ENCODE measurements around the gene POGLUT3. TPM values are rescaled to one million over a fixed set of nuclear protein-coding genes. Genes with fewer than 3 reads are reported as not detected.

POGLUT3 gene
- total RNA-seq (2021; fragmentation: NEBNext Ultra II Directional; extraction: Animal tissue kit (Norgen Biotek cat#: 25700)) (14.6 and 17.4 TPM in 2 replicates), polyA plus RNA-seq (2011; rRNA removed) (3.5 and 4.7 TPM in 2 replicates), polyA minus RNA-seq (2011; rRNA and poly(A)+ RNA removed) (7.4 and 16.5 TPM in 2 replicates)
- 6.3 TPM for polyA plus RNA-seq (2011; cell fraction: cytosol; rRNA removed)
- polyA plus RNA-seq (2011; cell fraction: nucleus; rRNA removed) = 5.2 TPM
- polyA plus RNA-seq (2012, experiment 1 of 2) = 7.1 to 11.6 TPM (median 8.5 TPM) in 4 replicates
- polyA plus RNA-seq (2012, experiment 2 of 2) = 0.76 TPM
- 25.2 TPM for polyA plus RNA-seq (2013, experiment 1 of 2)
- 26.7 TPM for polyA plus RNA-seq (2013, experiment 2 of 2)
- polyA minus RNA-seq (2011; cell fraction: cytosol; rRNA and poly(A)+ RNA removed) = 12.2 TPM
- 14.6 TPM for polyA minus RNA-seq (2011; cell fraction: nucleus; rRNA and poly(A)+ RNA removed)
- long read RNA-seq, experiment 1, full-length matches to known transcripts = 3 of 9 reads
- long read RNA-seq, experiment 1, partial matches to known transcripts = 3 of 9 reads
- long read RNA-seq, experiment 1, other reads (novel, unspliced or antisense) = 3 of 9 reads
- long read RNA-seq, experiment 2, partial matches to known transcripts = 0 of 3 reads
- long read RNA-seq, experiment 2, other reads (novel, unspliced or antisense) = 3 of 3 reads

- POLR2A ChIA-PET (ENCODE audit: partially characterized antibody) = interaction anchor here (0.8 to 1.6 kb wide), 8 partner anchors 9 to 361 kb away, joined by 3 to 4 read pairs (median 3); partner anchors contain the start of gene C11orf65
- Histone ChIP-seq H3K4me3 (ENCODE audit: extremely low read depth in 1 of 4, insufficient read depth in 2 of 4, low read depth in 3 of 4, low read length in 4 of 4) (peak within 1 kb of the TSS; percentile 44 to 83 (median 46)), H4K8ac (ENCODE audit: extremely low read depth, insufficient read depth, low read length) (peak within 1 kb of the TSS; percentile 82; the same call in 1 of the 2 replicates), H3K23ac (ENCODE audit: insufficient read length) (no peak within 1 kb of the TSS), H3K79me1 (ENCODE audit: low read depth, low read length) (no peaks in the 10 kb centered on the region), H2BK15ac (ENCODE audit: low read length) (no peak within 1 kb of the TSS), H3K4me2 (ENCODE audit: insufficient read depth in 1 of 2, low read depth in 2 of 2, low read length in 2 of 2) (peak within 1 kb of the TSS; percentile 72 to 81), H3K56ac (replicated peaks; ENCODE audit: insufficient read length, low read depth, low read length) (no peak within 1 kb of the TSS), H3K79me2 (ENCODE audit: control insufficient read depth in 1 of 2, insufficient read depth in 2 of 2, low read length in 2 of 2) (no peaks in the 10 kb centered on the region), H3K14ac (ENCODE audit: insufficient read length) (no peak within 1 kb of the TSS), H4K91ac (replicated peaks; ENCODE audit: insufficient read length, low read length) (no peak within 1 kb of the TSS), H2BK20ac (ENCODE audit: low read length) (no peak within 1 kb of the TSS; the same call in 1 of the 2 replicates), H3K27me3 (replicated peaks in 1 of 4; ENCODE audit: control insufficient read depth in 3 of 4, extremely low read depth in 1 of 4, insufficient read depth in 3 of 4, low read length in 3 of 4) (peaks cover 0 to 6% (median 2%) of the 10 kb centered on the region in 4 experiments; a peak in 3 of 7 replicates), H3K4ac (replicated peaks; ENCODE audit: insufficient read length, low read depth, low read length) (peak within 1 kb of the TSS; percentile 19), H3K36me3 (ENCODE audit: control insufficient read depth in 2 of 4, insufficient read depth in 4 of 4, low read length in 3 of 4) (no peaks in the 10 kb centered on the region), H2BK5ac (ENCODE audit: low read depth, low read length) (peak within 1 kb of the TSS; percentile 13; the same call in 1 of the 2 replicates), H2AK5ac (ENCODE audit: low read depth, low read length) (no peak within 1 kb of the TSS), H4K5ac (ENCODE audit: insufficient read length, low read depth, low read length) (no peak within 1 kb of the TSS), H3K4me1 (replicated peaks in 1 of 4; ENCODE audit: control insufficient read depth in 3 of 4, insufficient read depth in 4 of 4, low read length in 3 of 4) (peaks cover 0 to 7% (median 2%) of the 10 kb centered on the region in 4 experiments; a peak in 6 of 7 replicates), H3K9me3 (ENCODE audit: insufficient read depth in 2 of 2, low read depth in 1 of 2, low read length in 1 of 2) (no peaks in the 10 kb centered on the region), H2BK12ac (ENCODE audit: low read depth, low read length) (peak within 1 kb of the TSS; percentile 39; the same call in 1 of the 2 replicates), H3K9ac (replicated peaks in 1 of 4; ENCODE audit: extremely low read depth in 1 of 4, low read depth in 3 of 4, low read length in 3 of 4) (peak within 1 kb of the TSS; percentile 43 to 88 (median 67)), H3K18ac (ENCODE audit: extremely low read depth, low read length) (peak within 1 kb of the TSS; percentile 87), H3K27ac (ENCODE audit: low read depth, low read length) (peak within 1 kb of the TSS; percentile 31; the same call in 1 of the 2 replicates), H2BK120ac (replicated peaks; ENCODE audit: low read depth, low read length) (no peak within 1 kb of the TSS), H3K23me2 (ENCODE audit: low read depth, low read length) (peaks cover 6% of the 10 kb centered on the region; the same call in 1 of the 2 replicates), H2AFZ (ENCODE audit: low read length) (peak within 1 kb of the TSS; percentile 87), H4K20me1 (replicated peaks in 1 of 2; ENCODE audit: control insufficient read depth in 1 of 2, insufficient read depth in 2 of 2, low read length in 2 of 2) (no peaks in the 10 kb centered on the region)
- peak; percentile 19 to 78 for DNase-seq (ENCODE audit: low read depth in 1 of 2, low spot score in 2 of 2)
- WGBS, 2 experiments (ENCODE audit: extremely low coverage in 1 of 2, insufficient coverage in 1 of 2, insufficient read length in 1 of 2, insufficient replicate concordance in 2 of 2, low coverage in 1 of 2, low lambda C conversion rate in 2 of 2, missing lambda C conversion rate in 1 of 2) = 1% methylated on average over 35 of the region's 84 CpGs; no CpG with 5 or more reads in 1 of the 2 experiments
- FAIRE-seq = no peak
- CTCF ChIA-PET (ENCODE audit: partially characterized antibody) = interaction anchor here (1.0 kb wide), 1 partner anchor 151 kb away, joined by 3 read pairs; no protein-coding TSS in a partner anchor
- TF ChIP-seq CREB1 (IDR thresholded peaks at IDR 0.05) = no peak
- TF ChIP-seq E2F6 (IDR thresholded peaks at IDR 0.05) = peak; percentile 99
- peak in 1 of 2 experiments; percentile 7; a peak in 1 of 4 replicates for TF ChIP-seq RAD21 (IDR thresholded peaks at IDR 0.05 in 1 of 2, conservative IDR thresholded peaks at IDR 0.05 in 1 of 2; ENCODE audit: low read depth in 2 of 2, low read length in 2 of 2)
- TF ChIP-seq PHF8 (conservative IDR thresholded peaks at IDR 0.05; ENCODE audit: low read depth, low read length) = 0 out of 2 replicates have a peak, but pooled peaks have one; percentile 47
- peak; percentile 8 for TF ChIP-seq TAF7 (optimal IDR thresholded peaks at IDR 0.05; ENCODE audit: borderline replicate concordance, low read depth, low read length)
- peak; percentile 68 for TF ChIP-seq TAF1 (IDR thresholded peaks at IDR 0.05; ENCODE audit: low read depth, low read length)
These were observed at the start of gene POGLUT3 for GRCh38 chr11:108498046-108498815. Gene POGLUT3, minus strand, starts transcription at chr11:108498384. Its CDS starts 18 bp downstream, at chr11:108498366.
